PFSK-1 (cell line): ENCODE data around the gene NDUFS8.

Experiments used
- FOXP2 ChIP-seq: optimal IDR thresholded peaks from 2 replicates; pipeline ENCODE3; 2011; ENCODE audit warnings: borderline replicate concordance, control low read depth, inconsistent platforms; ENCODE audit not compliant: insufficient read depth; ENCODE audit errors: extremely low read length, extremely low read depth
- POLR2AphosphoS5 ChIP-seq: IDR thresholded peaks from 2 replicates; pipeline ENCODE4 v1.6.1; 2012; ENCODE audit warnings: low read depth, mild to moderate bottlenecking, control low read depth, low read length, moderate library complexity
- REST ChIP-seq, 2 experiments: IDR thresholded peaks; 2 replicates each; pipeline versions ENCODE4 v1.6.1 to v1.8.0; 2011 to 2012; ENCODE audit warnings: low read depth in 2 of 2, low read length in 2 of 2, control low read depth in 1 of 2, inconsistent platforms in 1 of 2, mild to moderate bottlenecking in 1 of 2, moderate library complexity in 1 of 2; ENCODE audit not compliant: insufficient read depth in 1 of 2
- SIN3A ChIP-seq: IDR thresholded peaks from 2 replicates; pipeline ENCODE4 v1.6.1; 2012; ENCODE audit warnings: mild to moderate bottlenecking, low read length, moderate library complexity, borderline replicate concordance; ENCODE audit not compliant: insufficient read depth
- TAF1 ChIP-seq: IDR thresholded peaks from 2 replicates; pipeline ENCODE4 v1.6.1; 2012; ENCODE audit warnings: low read length, control low read depth, borderline replicate concordance; ENCODE audit not compliant: insufficient read depth

- TF ChIP-seq POLR2AphosphoS5: peak; percentile 49
- no peak for TF ChIP-seq TAF1
- no peak for TF ChIP-seq SIN3A
- TF ChIP-seq REST (IDR thresholded peaks at IDR 0.05; ENCODE audit: insufficient read depth in 1 of 2, low read depth in 2 of 2, low read length in 2 of 2): no peak
- no peak for TF ChIP-seq FOXP2
Measured at GRCh38 chr11:68036717-68037239, 6.3 kb downstream of the NDUFS8 start.
